Astrocyte (in vitro differentiated cells and primary cell): ENCODE data around the gene TANGO2. TPM values are rescaled to one million over a fixed set of nuclear protein-coding genes. Genes with fewer than 3 reads are reported as not detected.

Experiments
- DNase-seq: peaks from one replicate; pipeline ENCODE4 v3.0.0-alpha.2; 2010; ENCODE audit warnings: low read depth
- FAIRE-seq: peaks from 2 replicates; lab custom pipeline; 2011; peaks lifted over from hg19 to GRCh38; lab: Jason Lieb, UNC
- H2AFZ ChIP-seq: 2 replicates; pipeline ENCODE4 v1.6.0; 2012; ENCODE audit warnings: low read depth, low read length, inconsistent platforms
- H3K27ac ChIP-seq: 2 replicates; pipeline ENCODE4 v1.5.1; 2011; ENCODE audit warnings: low read depth, low read length, inconsistent platforms
- H3K27me3 ChIP-seq: 2 replicates; pipeline ENCODE4 v1.6.0; 2011; ENCODE audit warnings: low read length, inconsistent platforms; ENCODE audit not compliant: insufficient read depth
- H3K36me3 ChIP-seq: 2 replicates; pipeline ENCODE4 v1.5.1; 2011; ENCODE audit warnings: low read length, inconsistent platforms; ENCODE audit not compliant: insufficient read depth
- H3K4me1 ChIP-seq: 2 replicates; pipeline ENCODE4 v1.5.1; 2011; ENCODE audit warnings: low read length, inconsistent platforms; ENCODE audit not compliant: insufficient read depth
- H3K4me2 ChIP-seq: 2 replicates; pipeline ENCODE4 v1.6.0; 2012; ENCODE audit warnings: low read length, inconsistent platforms
- H3K4me3 ChIP-seq: 2 replicates; pipeline ENCODE4 v1.5.1; 2011; ENCODE audit warnings: low read depth, mild to moderate bottlenecking, low read length, inconsistent platforms; ENCODE audit not compliant: insufficient read depth
- H3K79me2 ChIP-seq: 2 replicates; pipeline ENCODE4 v1.6.0; 2012; ENCODE audit warnings: mild to moderate bottlenecking, low read length, inconsistent platforms; ENCODE audit not compliant: insufficient read depth
- H3K9ac ChIP-seq: 2 replicates; pipeline ENCODE4 v1.6.0; 2012; ENCODE audit warnings: mild to moderate bottlenecking, low read length, inconsistent platforms
- H3K9me3 ChIP-seq: 2 replicates; pipeline ENCODE4 v1.5.1; 2012; ENCODE audit warnings: low read depth, mild to moderate bottlenecking, low read length, inconsistent platforms; ENCODE audit not compliant: insufficient read depth
- H4K20me1 ChIP-seq: 2 replicates; pipeline ENCODE4 v1.6.0; 2012; ENCODE audit warnings: low read length, inconsistent platforms; ENCODE audit not compliant: insufficient read depth
- H3K27ac Mint-ChIP-seq: one replicate; pipeline ENCODE4 v1.8.0; 2021; ENCODE audit warnings: mild to moderate bottlenecking, mixed read lengths; ENCODE audit not compliant: unreplicated experiment
- H3K27me3 Mint-ChIP-seq: one replicate; pipeline ENCODE4 v1.8.0; 2021; ENCODE audit warnings: low read depth, mixed read lengths; ENCODE audit not compliant: unreplicated experiment
- H3K36me3 Mint-ChIP-seq: one replicate; pipeline ENCODE4 v1.8.0; 2021; ENCODE audit warnings: low read depth, mixed read lengths; ENCODE audit not compliant: unreplicated experiment
- H3K4me1 Mint-ChIP-seq: one replicate; pipeline ENCODE4 v1.8.0; 2021; ENCODE audit warnings: low read depth, mixed read lengths; ENCODE audit not compliant: unreplicated experiment
- H3K4me3 Mint-ChIP-seq: one replicate; pipeline ENCODE4 v1.8.0; 2021; ENCODE audit warnings: mild to moderate bottlenecking, moderate library complexity, mixed read lengths; ENCODE audit not compliant: unreplicated experiment
- H3K9me3 Mint-ChIP-seq: one replicate; pipeline ENCODE4 v1.8.0; 2021; ENCODE audit warnings: mild to moderate bottlenecking, mixed read lengths; ENCODE audit not compliant: unreplicated experiment
- EZH2 ChIP-seq: IDR thresholded peaks from 2 replicates; pipeline ENCODE4 v1.6.1; 2012; ENCODE audit warnings: mild to moderate bottlenecking, low read length, inconsistent platforms; ENCODE audit not compliant: insufficient read depth
- total RNA-seq: library from RNA; stranded (reverse); gene quantifications from 2 replicates; pipeline ENCODE4 v1.2.1, GENCODE V29; 2021
- TF ChIP-seq, protein P1 (sequence below): IDR thresholded peaks from 2 replicates; pipeline ENCODE4 v1.5.1; 2011; ENCODE audit warnings: low read depth, mild to moderate bottlenecking, inconsistent platforms, low read length, moderate library complexity; ENCODE audit not compliant: insufficient read depth

The TANGO2 gene
- total RNA-seq, 1 donor from 2014 or later, result 28.0 TPM

DNA sequence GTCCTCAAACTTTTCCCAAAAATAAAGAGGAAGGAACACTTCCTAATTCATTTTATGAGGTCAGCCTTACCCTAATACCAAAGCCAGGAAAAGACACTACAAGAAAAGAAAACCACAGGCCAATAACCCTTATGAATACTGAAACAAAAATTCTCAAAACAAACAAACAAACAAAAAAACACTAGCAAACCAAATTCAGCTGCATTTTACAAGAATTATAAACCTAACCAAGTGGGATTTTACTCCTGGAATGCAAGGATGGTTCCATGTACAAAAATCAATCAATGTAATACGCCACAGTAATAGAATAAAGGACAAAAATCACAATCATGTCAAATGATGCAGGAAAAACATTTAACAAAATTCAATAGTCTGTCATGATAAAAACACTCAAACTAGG is 17.6 kb upstream of the TANGO2 start:
- Histone ChIP-seq H3K36me3 (no peaks in the 10 kb centered on the region), H3K79me2 (no peaks in the 10 kb centered on the region), H3K27me3 (no peaks in the 10 kb centered on the region), H3K27ac (no peak overlapping the region), H4K20me1 (no peaks in the 10 kb centered on the region), H3K9ac (no peak overlapping the region), H3K9me3 (peaks cover 3% of the 10 kb centered on the region), H3K4me2 (no peak overlapping the region), H3K4me3 (no peak overlapping the region), H3K4me1 (peaks cover 14% of the 10 kb centered on the region), H2AFZ (no peak overlapping the region)
- Mint-ChIP-seq H3K9me3 (peaks cover 4% of the 10 kb centered on the region), H3K4me3 (no peak overlapping the region), H3K36me3 (peaks cover 6% of the 10 kb centered on the region), H3K4me1 (peaks cover 9% of the 10 kb centered on the region), H3K27ac (no peak overlapping the region), H3K27me3 (no peaks in the 10 kb centered on the region)
- FAIRE-seq (no peak), DNase-seq (no peak)
- TF ChIP-seq, protein P1, sequence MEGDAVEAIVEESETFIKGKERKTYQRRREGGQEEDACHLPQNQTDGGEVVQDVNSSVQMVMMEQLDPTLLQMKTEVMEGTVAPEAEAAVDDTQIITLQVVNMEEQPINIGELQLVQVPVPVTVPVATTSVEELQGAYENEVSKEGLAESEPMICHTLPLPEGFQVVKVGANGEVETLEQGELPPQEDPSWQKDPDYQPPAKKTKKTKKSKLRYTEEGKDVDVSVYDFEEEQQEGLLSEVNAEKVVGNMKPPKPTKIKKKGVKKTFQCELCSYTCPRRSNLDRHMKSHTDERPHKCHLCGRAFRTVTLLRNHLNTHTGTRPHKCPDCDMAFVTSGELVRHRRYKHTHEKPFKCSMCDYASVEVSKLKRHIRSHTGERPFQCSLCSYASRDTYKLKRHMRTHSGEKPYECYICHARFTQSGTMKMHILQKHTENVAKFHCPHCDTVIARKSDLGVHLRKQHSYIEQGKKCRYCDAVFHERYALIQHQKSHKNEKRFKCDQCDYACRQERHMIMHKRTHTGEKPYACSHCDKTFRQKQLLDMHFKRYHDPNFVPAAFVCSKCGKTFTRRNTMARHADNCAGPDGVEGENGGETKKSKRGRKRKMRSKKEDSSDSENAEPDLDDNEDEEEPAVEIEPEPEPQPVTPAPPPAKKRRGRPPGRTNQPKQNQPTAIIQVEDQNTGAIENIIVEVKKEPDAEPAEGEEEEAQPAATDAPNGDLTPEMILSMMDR, result no peak
- TF ChIP-seq EZH2, result no peak

DNA sequence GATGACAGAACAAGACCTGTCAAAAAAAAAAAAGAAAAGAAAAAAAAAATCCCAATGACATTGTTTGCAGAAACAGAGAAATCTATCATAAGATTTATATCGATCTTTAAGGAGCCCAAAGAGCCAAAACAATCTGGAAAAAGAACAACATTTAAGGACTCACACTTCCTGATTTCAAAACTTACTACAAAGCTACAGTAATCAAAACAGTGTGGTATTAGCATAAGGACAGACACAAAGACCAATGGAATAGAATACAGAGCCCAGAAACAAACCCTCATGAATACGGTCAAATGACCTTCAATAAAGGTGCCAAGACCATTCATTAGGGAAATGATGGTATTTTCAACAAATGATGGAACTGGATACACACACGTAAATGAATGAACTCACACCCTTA is 16.4 kb upstream of the TANGO2 start:
- Histone ChIP-seq H3K4me3 (no peak overlapping the region), H2AFZ (no peak overlapping the region), H3K79me2 (no peaks in the 10 kb centered on the region), H3K4me1 (peaks cover 8% of the 10 kb centered on the region), H3K27me3 (no peaks in the 10 kb centered on the region), H4K20me1 (no peaks in the 10 kb centered on the region), H3K27ac (no peak overlapping the region), H3K9ac (no peak overlapping the region), H3K4me2 (no peak overlapping the region), H3K36me3 (no peaks in the 10 kb centered on the region), H3K9me3 (peaks cover 3% of the 10 kb centered on the region)
- DNase-seq (no peak), FAIRE-seq (no peak)
- Mint-ChIP-seq H3K4me3 (no peak overlapping the region), H3K27me3 (no peaks in the 10 kb centered on the region), H3K4me1 (peaks cover 5% of the 10 kb centered on the region), H3K9me3 (peaks cover 4% of the 10 kb centered on the region), H3K27ac (no peak overlapping the region), H3K36me3 (peaks cover 6% of the 10 kb centered on the region)
- TF ChIP-seq, protein P1, result no peak
- no peak for TF ChIP-seq EZH2

GRCh38 chr22:20008221-20008995 is 12.5 kb upstream of the TANGO2 start:
- H3K9me3 Mint-ChIP-seq, result peaks cover 3% of the 10 kb centered on the region
- Histone ChIP-seq H3K27me3 (no peaks in the 10 kb centered on the region), H3K79me2 (no peaks in the 10 kb centered on the region), H2AFZ (no peak overlapping the region), H3K4me2 (no peak overlapping the region), H3K9ac (no peak overlapping the region), H3K4me1 (no peaks in the 10 kb centered on the region), H3K36me3 (no peaks in the 10 kb centered on the region), H4K20me1 (no peaks in the 10 kb centered on the region), H3K4me3 (no peak overlapping the region), H3K27ac (no peak overlapping the region), H3K9me3 (peaks cover 3% of the 10 kb centered on the region)
- peaks cover 2% of the 10 kb centered on the region for H3K36me3 Mint-ChIP-seq
- H3K4me1 Mint-ChIP-seq, result no peaks in the 10 kb centered on the region
- TF ChIP-seq, protein P1, result no peak
- no peak for TF ChIP-seq EZH2
- H3K4me3 Mint-ChIP-seq, result no peak overlapping the region
- FAIRE-seq, result no peak
- peaks cover 5% of the 10 kb centered on the region for H3K27me3 Mint-ChIP-seq
- DNase-seq, result no peak
- H3K27ac Mint-ChIP-seq, result no peak overlapping the region
